Spinal cord (tissue), 10 donors: ENCODE measurements around the gene NFIB. TPM values are rescaled to one million over a fixed set of nuclear protein-coding genes. Genes with fewer than 3 reads are reported as not detected.

Source experiments
- DNase-seq, 6 donors: peaks; one replicate each; pipeline versions ENCODE4 v3.0.0 to v3.0.0-alpha.2; 2013 to 2015; ENCODE audit warnings: low spot score in 6 of 6, low read depth in 4 of 6
- H3K27ac ChIP-seq: one replicate; pipeline ENCODE4 v1.5.1; 2013; ENCODE audit warnings: low read depth, low read length, control low read depth
- H3K27me3 ChIP-seq: one replicate; pipeline ENCODE4 v1.6.1; 2013; ENCODE audit warnings: low read length; ENCODE audit not compliant: control insufficient read depth, insufficient read depth
- H3K36me3 ChIP-seq: one replicate; pipeline ENCODE4 v1.6.1; 2013; ENCODE audit warnings: low read length; ENCODE audit not compliant: control insufficient read depth, insufficient read depth
- H3K4me1 ChIP-seq: one replicate; pipeline ENCODE4 v1.6.1; 2013; ENCODE audit warnings: low read length; ENCODE audit not compliant: control insufficient read depth, insufficient read depth
- H3K4me3 ChIP-seq: one replicate; pipeline ENCODE4 v1.5.1; 2013; ENCODE audit warnings: low read depth, low read length, control low read depth
- H3K9me3 ChIP-seq: one replicate; pipeline ENCODE4 v1.6.1; 2013; ENCODE audit warnings: low read length; ENCODE audit not compliant: control insufficient read depth, insufficient read depth
- WGBS: methylation state at CpG from one replicate; pipeline ENCODE4 v1.1.5; 2013; ENCODE audit warnings: missing lambda C conversion rate; ENCODE audit not compliant: insufficient coverage; 5-methylcytosine and 5-hydroxymethylcytosine counted together
- polyA plus RNA-seq, 2 donors: library from polyadenylated mRNA; unstranded; fragments of 120-200 nt; gene quantifications; one replicate each; pipeline ENCODE4 v1.2.1, GENCODE V29; 2013; ENCODE audit not compliant: insufficient read length in 2 of 2
- total RNA-seq, 2 donors: library from RNA; depleted of rRNA in 1 of 2; stranded (reverse); fragments of 120-200 nt in 1 of 2; fragments of >200 nt in 1 of 2; gene quantifications; one replicate each; pipeline versions ENCODE4 v1.2.3 to v1.2.4, GENCODE V29; 2013 to 2014
- donor health status: healthy.

The NFIB gene
- total and polyA plus RNA-seq, 4 donors: 56.4 to 97.5 (median 90.0) TPM

DNA sequence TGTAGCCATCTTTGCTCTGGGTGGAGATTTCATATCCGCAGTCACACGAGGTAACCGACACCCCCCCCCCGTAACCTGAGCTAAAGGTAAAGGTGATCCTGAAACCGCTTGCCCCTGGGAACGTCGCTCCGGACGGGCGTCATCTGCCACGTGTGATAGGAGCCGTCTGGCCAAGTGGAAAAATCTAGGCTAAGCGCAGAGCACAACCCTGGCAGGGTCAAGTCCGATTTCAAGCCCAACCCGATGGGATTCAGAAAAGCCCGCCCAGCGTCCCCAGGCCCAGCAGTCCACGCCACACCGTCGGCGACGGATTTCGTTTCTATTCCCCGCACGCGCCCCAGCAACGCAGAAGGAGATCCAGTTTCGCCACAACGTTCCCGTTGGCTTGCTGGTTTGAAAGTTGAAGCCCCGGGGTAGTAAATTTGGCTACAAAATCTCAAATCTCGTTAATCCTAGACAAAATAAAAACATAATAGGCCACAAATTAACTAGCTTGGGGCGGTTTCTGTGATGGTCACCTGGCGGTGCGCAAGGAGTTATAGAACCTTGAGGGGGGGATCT lies 32.4 kb upstream of the NFIB start:
- WGBS: 3% methylated on average over 27 of the region's 35 CpGs
- peaks cover 77% of the 10 kb centered on the region for H3K4me1 ChIP-seq

DNA sequence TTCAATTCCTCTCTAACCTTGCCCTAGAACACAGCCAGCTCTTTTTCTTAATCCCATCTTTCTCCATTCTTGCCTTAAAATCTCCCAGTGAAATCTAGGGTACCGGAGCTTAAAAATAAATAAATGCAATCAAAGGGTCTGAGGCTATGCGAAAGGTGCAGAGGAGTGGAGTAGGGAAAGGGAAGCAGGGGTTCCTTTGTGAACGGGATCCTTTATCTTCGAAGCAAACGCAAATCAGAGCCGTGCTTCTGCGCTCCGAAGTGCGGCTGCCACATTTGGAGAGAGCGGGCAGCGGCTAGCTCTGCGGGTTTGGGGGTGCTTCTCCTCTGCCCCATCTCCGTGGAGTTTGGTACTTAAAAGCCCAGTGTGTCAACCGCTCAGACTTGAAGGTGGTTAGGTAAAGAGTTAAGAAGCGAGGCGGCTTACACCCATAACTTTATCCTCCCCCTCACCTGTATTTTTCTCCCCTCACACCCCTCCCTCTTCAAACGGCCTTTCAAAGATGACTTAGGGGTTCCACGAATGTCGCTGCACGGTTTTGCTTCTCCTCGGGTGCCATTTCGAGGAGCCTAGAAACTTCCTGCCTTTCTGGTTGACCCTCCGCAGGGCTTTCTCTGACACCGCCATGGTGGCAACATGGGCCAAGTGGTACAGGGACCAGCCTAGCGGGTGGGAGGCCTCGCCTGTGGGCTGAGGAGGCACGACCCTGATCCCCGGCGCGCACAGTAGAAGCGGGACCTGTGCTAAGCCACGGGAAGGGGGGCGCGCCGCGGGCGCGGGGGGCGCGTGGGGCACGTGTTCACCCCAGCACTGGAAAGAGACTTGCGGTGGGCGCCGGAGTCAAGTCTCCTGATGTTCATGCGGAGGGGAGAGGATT lies 31.7 kb upstream of the NFIB start:
- WGBS: 9% methylated on average over 30 of the region's 45 CpGs
- H3K27ac ChIP-seq: peak overlapping the region; percentile 94

More for the DNA sequence above, 32.4 kb upstream of the NFIB start:
- H3K36me3 ChIP-seq: no peaks in the 10 kb centered on the region
- H3K4me3 ChIP-seq: peak overlapping the region; percentile 59
- DNase-seq: peak in 2 of 6 donors; percentile 74 to 76
- H3K27me3 ChIP-seq: peaks cover 83% of the 10 kb centered on the region
- peak overlapping the region; percentile 94 for H3K27ac ChIP-seq
- H3K9me3 ChIP-seq: no peaks in the 10 kb centered on the region

DNA sequence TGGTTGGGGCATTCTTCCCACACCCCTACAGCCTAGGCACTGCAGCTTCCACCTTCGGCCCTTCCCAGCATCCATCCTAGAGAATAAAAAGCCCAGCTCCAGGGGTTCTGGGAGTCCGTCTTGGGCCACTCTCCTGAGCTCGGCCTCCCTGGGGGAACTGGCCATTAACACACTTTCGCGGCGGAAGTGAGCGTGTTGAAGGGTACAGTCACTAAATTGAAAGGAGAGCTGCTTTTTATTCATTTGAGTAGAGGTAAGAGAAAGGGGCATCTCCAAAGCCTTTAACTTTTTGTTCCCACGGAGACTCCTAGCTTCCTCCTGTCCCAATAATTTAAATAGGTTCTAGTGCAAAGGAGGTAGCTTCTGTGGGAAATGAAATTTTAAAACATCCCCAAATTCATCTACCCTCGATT lies 31.0 kb upstream of the NFIB start:
- peaks cover 75% of the 10 kb centered on the region for H3K27me3 ChIP-seq
- no peaks in the 10 kb centered on the region for H3K9me3 ChIP-seq
- WGBS: 19% methylated on average over 6 of the region's 9 CpGs
- peak overlapping the region; percentile 59 for H3K4me3 ChIP-seq
- peak overlapping the region; percentile 94 for H3K27ac ChIP-seq
- H3K4me1 ChIP-seq: peaks cover 71% of the 10 kb centered on the region
- H3K36me3 ChIP-seq: no peaks in the 10 kb centered on the region
- peak in 2 of 6 donors; percentile 75 for DNase-seq

More for the DNA sequence above, 31.7 kb upstream of the NFIB start:
- peak in 2 of 6 donors; percentile 60 to 75 for DNase-seq
- H3K9me3 ChIP-seq: no peaks in the 10 kb centered on the region
- H3K36me3 ChIP-seq: no peaks in the 10 kb centered on the region
- peak overlapping the region; percentile 59 for H3K4me3 ChIP-seq
- H3K4me1 ChIP-seq: peaks cover 76% of the 10 kb centered on the region
- peaks cover 79% of the 10 kb centered on the region for H3K27me3 ChIP-seq

DNA sequence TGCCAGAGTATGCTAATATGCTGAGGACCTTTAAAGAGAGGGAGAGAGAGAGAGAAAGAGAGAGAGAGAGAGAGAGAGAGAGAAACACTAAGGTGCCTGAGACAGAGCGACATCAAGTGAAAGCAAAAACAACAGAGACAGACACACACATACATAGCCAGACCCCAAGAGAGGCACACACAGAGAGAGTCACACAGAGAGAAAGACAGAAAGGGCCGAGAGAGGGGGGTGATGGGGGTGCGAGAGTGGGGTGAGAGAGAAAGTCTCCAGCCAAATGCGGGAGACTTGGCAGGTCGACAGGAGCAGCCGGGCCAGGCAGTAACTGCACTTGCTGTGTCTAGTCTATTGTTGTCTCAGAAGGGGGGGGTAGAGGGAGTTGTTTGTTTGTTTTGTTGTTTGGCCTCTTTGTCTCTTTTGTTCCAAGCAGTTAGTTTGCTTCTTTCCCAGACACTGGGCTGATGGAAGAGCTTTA lies 30.1 kb upstream of the NFIB start:
- Histone ChIP-seq H3K4me3 (peak overlapping the region; percentile 17), H3K9me3 (no peaks in the 10 kb centered on the region), H3K27me3 (peaks cover 66% of the 10 kb centered on the region), H3K27ac (peak overlapping the region; percentile 94), H3K36me3 (no peaks in the 10 kb centered on the region), H3K4me1 (peaks cover 63% of the 10 kb centered on the region)
- peak in 4 of 6 donors; percentile 77 to 97 (median 91) for DNase-seq
- 12% methylated on average over 5 of the region's 6 CpGs for WGBS

DNA sequence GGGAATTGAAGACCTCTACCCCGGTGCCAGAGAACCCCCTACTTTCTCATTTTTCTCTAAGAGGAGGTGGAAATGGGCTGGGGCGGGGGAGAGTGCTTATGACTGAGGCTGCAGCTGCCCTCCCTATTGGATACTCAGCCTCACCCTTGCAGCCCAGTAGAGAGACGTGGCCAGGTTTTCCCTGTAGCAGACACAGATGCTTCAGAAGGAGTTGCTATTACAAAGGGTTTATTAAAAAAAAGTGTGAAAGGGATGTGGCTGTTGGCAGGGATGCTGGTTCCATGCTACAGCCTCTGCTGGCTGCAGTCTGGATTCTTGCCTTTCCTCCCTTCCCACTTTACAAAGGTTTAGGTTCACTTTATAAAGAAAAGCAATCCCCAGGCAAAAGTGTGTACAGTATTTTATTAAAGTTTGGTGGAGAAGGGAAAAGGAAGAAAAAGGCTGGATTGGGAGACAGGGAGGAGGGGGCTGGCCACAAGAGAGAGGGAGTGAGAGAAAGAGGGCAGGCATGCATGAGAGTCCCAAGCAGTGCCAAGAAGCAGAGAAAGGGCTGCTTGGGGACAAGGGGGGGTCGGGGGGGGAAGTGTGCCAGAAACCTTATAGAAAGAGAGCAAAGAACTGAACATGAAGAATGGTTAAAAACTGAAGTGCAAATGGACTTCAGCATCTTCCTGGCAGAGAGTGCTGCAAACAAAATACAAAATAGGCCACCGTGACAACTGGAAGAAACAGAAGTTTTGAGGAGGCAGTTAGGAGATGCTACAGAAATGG lies 29.5 kb upstream of the NFIB start:
- 25% methylated on average over 2 of the region's 5 CpGs for WGBS
- Histone ChIP-seq H3K27me3 (peaks cover 60% of the 10 kb centered on the region), H3K9me3 (no peaks in the 10 kb centered on the region), H3K36me3 (no peaks in the 10 kb centered on the region), H3K4me3 (peak overlapping the region; percentile 17), H3K4me1 (peaks cover 56% of the 10 kb centered on the region), H3K27ac (peak overlapping the region; percentile 94)
- peak in 2 of 6 donors; percentile 85 to 91 for DNase-seq

DNA sequence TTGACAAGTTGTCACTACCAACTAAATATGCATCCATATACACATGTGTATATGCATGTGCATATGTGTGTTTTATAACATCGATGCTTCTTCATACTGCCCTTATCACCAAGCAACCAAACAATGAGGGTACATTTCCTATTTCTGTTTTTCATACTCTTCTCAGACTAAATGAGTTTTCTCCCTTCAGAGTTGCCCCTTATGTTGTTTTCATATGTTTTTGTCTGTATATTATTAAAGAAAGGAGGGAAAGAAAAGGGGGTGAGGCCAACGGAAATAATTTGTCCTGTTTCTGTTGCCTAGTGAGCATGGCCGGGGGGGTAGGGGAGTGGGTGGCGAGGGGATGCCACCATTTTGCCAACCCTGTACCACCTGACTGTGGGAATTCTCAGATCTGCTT lies 28.8 kb upstream of the NFIB start:
- peak in 1 of 6 donors; percentile 59 for DNase-seq

DNA sequence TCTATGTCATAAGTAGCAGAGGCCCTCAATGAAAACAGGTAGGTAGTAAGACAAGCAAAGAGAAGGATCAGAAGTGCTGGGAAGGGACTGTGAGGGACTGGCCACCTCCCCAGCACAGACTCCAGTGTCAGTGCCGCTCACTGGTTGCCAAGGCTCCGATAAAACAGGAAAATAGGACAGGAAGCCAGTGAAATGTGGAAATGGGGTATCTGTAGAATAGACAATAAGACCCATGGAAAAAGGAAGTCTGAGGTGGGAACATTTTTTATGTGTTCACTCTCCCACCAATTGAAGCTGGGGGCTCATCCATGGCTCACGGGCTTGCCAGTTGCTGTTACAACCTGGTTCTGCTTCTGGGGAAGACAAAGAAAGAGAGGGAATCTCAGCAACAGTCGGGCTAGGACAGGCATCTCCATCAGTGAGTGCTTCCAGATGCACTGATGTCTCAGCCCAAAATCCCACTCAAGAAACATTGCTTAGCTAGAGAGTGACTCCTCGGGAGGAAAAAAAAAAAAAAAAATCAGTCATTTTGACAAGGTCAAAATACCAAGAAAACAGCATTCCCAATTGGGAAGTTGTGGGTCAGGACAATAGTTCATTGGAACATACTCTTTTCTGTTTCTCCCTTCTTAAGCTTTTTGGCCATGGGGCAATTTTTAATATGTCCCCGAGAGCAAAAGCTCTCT lies 27.6 kb upstream of the NFIB start:
- no peaks in the 10 kb centered on the region for H3K9me3 ChIP-seq
- 31% methylated on average over 2 of the region's 6 CpGs for WGBS
- DNase-seq: peak in 1 of 6 donors; percentile 30
- H3K4me1 ChIP-seq: peaks cover 38% of the 10 kb centered on the region
- H3K36me3 ChIP-seq: no peaks in the 10 kb centered on the region
- peaks cover 41% of the 10 kb centered on the region for H3K27me3 ChIP-seq
- H3K4me3 ChIP-seq: no peak overlapping the region
- H3K27ac ChIP-seq: peak overlapping the region; percentile 94

More for the DNA sequence above, 28.8 kb upstream of the NFIB start:
- H3K9me3 ChIP-seq: no peaks in the 10 kb centered on the region
- H3K4me1 ChIP-seq: peaks cover 49% of the 10 kb centered on the region
- no peaks in the 10 kb centered on the region for H3K36me3 ChIP-seq
- H3K27ac ChIP-seq: peak overlapping the region; percentile 94
- peaks cover 52% of the 10 kb centered on the region for H3K27me3 ChIP-seq
- no CpG with 5 or more reads among the region's 4 CpGs for WGBS
- no peak overlapping the region for H3K4me3 ChIP-seq

DNA sequence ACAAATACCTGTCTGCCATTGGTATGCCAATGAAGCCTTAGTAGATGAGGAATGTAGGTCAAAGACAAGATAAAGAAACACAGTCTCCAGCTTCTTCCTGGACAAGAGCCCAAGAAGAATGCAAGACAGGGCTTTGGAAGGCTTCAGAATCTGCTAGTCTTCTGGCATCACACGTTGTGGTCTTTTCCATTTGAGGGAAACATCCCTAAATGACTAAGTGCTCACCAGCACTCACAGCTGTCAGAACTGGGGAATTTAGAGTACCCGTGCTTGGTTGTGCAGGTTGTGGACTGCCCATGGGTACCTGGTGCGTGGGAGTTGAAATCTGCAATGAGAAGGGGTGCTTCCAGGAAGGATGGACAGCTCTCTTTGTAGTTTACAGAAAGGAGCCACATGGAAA lies 27.1 kb upstream of the NFIB start:
- WGBS: 86% methylated on average over 1 of the region's 3 CpGs
- Histone ChIP-seq H3K9me3 (no peaks in the 10 kb centered on the region), H3K27me3 (peaks cover 35% of the 10 kb centered on the region), H3K4me3 (no peak overlapping the region), H3K36me3 (no peaks in the 10 kb centered on the region), H3K27ac (peak overlapping the region; percentile 94), H3K4me1 (peaks cover 32% of the 10 kb centered on the region)
- DNase-seq: no peak
